Keratinocyte (primary cell): ENCODE measurements around the gene RNF39.

Source experiments
- CTCF ChIP-seq, 3 experiments: IDR thresholded peaks in 1 of 3; conservative IDR thresholded peaks in 1 of 3; optimal IDR thresholded peaks in 1 of 3; 2 replicates in 2 of 3; 3 replicates in 1 of 3; pipeline versions ENCODE3 to v1.5.1; 2011; ENCODE audit warnings: low read length in 3 of 3, mild to moderate bottlenecking in 3 of 3, moderate library complexity in 2 of 3, control low read depth in 1 of 3, inconsistent platforms in 1 of 3; ENCODE audit not compliant: insufficient read depth in 2 of 3; ENCODE audit errors: extremely low read depth in 1 of 3
- EZH2 ChIP-seq: IDR thresholded peaks from one replicate; pipeline ENCODE4 v1.6.1; 2012; ENCODE audit warnings: inconsistent platforms, mild to moderate bottlenecking, low read length, moderate library complexity

GRCh38 chr6:30043744-30044143, 31.8 kb downstream of the RNF39 start:
- no peak for TF ChIP-seq EZH2
- TF ChIP-seq CTCF (optimal IDR thresholded peaks at IDR 0.05 in 1 of 3, IDR thresholded peaks at IDR 0.05 in 1 of 3, conservative IDR thresholded peaks at IDR 0.05 in 1 of 3; ENCODE audit: extremely low read depth in 1 of 3, insufficient read depth in 2 of 3, low read length in 3 of 3): no peak
